Liver (tissue), 9 donors: ENCODE data around the gene RCAN3. TPM values are rescaled to one million over a fixed set of nuclear protein-coding genes. Genes with fewer than 3 reads are reported as not detected.

Experiments
- DNase-seq: peaks from one replicate; pipeline ENCODE4 v3.0.0-alpha.2; 2017; ENCODE audit warnings: low spot score
- H3K27ac ChIP-seq, 2 donors: one replicate each; pipeline ENCODE4 v1.7.0; 2013; ENCODE audit warnings: inconsistent platforms in 2 of 2, low read length in 2 of 2, control low read depth in 1 of 2, low read depth in 1 of 2, mild to moderate bottlenecking in 1 of 2
- H3K27me3 ChIP-seq, 4 donors: one replicate each; pipeline versions ENCODE4 v1.6.1 to v1.7.0; 2013; ENCODE audit warnings: low read length in 3 of 4, inconsistent platforms in 1 of 4, mild to moderate bottlenecking in 1 of 4, moderate library complexity in 1 of 4; ENCODE audit not compliant: control insufficient read depth in 4 of 4, insufficient read depth in 4 of 4
- H3K36me3 ChIP-seq, 4 donors: one replicate each; pipeline versions ENCODE4 v1.6.1 to v1.7.0; 2013; ENCODE audit warnings: low read length in 3 of 4, mild to moderate bottlenecking in 3 of 4, low read depth in 1 of 4, moderate library complexity in 1 of 4; ENCODE audit not compliant: control insufficient read depth in 4 of 4, insufficient read depth in 3 of 4
- H3K4me1 ChIP-seq, 4 donors: one replicate each; pipeline versions ENCODE4 v1.6.1 to v1.7.0; 2013; ENCODE audit warnings: low read length in 3 of 4, mild to moderate bottlenecking in 3 of 4, moderate library complexity in 1 of 4; ENCODE audit not compliant: control insufficient read depth in 4 of 4, insufficient read depth in 4 of 4
- H3K4me3 ChIP-seq, 3 donors: one replicate each; pipeline versions ENCODE4 v1.6.1 to v1.7.0; 2013; ENCODE audit warnings: low read length in 3 of 3, control low read depth in 1 of 3, low read depth in 1 of 3, mild to moderate bottlenecking in 1 of 3
- H3K9ac ChIP-seq, 2 donors: one replicate each; pipeline ENCODE4 v1.7.0; 2013; ENCODE audit warnings: low read length in 2 of 2, mild to moderate bottlenecking in 2 of 2, moderate library complexity in 2 of 2, control low read depth in 1 of 2, low read depth in 1 of 2
- H3K9me3 ChIP-seq, 4 donors: one replicate each; pipeline versions ENCODE4 v1.6.1 to v1.7.0; 2013; ENCODE audit warnings: low read length in 3 of 4; ENCODE audit not compliant: control insufficient read depth in 4 of 4
- EGR1 ChIP-seq, 2 donors: IDR thresholded peaks; 2 replicates each; pipeline ENCODE4 v1.6.1; 2016 to 2018; ENCODE audit warnings: antibody characterized with exemption in 2 of 2, low read depth in 2 of 2
- FOXA1 ChIP-seq: IDR thresholded peaks from 2 replicates; pipeline ENCODE4 v1.6.1; 2016; ENCODE audit warnings: antibody characterized with exemption
- GABPA ChIP-seq, 2 donors: IDR thresholded peaks in 1 of 2; conservative IDR thresholded peaks in 1 of 2; 2 replicates each; pipeline ENCODE4 v1.6.1; 2016; ENCODE audit warnings: antibody characterized with exemption in 2 of 2, mild to moderate bottlenecking in 1 of 2, moderate library complexity in 1 of 2
- HNF4A ChIP-seq, 2 donors: conservative IDR thresholded peaks; 2 replicates each; pipeline ENCODE4 v1.6.1; 2016; ENCODE audit warnings: antibody characterized with exemption in 2 of 2, mild to moderate bottlenecking in 2 of 2
- HNF4G ChIP-seq: IDR thresholded peaks from 2 replicates; pipeline ENCODE4 v1.6.1; 2016; ENCODE audit warnings: antibody characterized with exemption
- JUND ChIP-seq, 2 donors: IDR thresholded peaks; 2 replicates each; pipeline ENCODE4 v1.6.1; 2016; ENCODE audit warnings: antibody characterized with exemption in 2 of 2
- NR2F2 ChIP-seq: IDR thresholded peaks from 2 replicates; pipeline ENCODE4 v1.6.1; 2016; ENCODE audit warnings: antibody characterized with exemption
- RAD21 ChIP-seq, 2 donors: IDR thresholded peaks; 2 replicates each; pipeline ENCODE4 v1.6.1; 2016; ENCODE audit warnings: antibody characterized with exemption in 2 of 2, mild to moderate bottlenecking in 2 of 2
- RXRA ChIP-seq, 2 donors: IDR thresholded peaks; 2 replicates each; pipeline ENCODE4 v1.6.1; 2017 to 2018; ENCODE audit warnings: antibody characterized with exemption in 2 of 2, mild to moderate bottlenecking in 1 of 2
- TAF1 ChIP-seq: conservative IDR thresholded peaks from 2 replicates; pipeline ENCODE4 v1.6.1; 2016; ENCODE audit warnings: antibody characterized with exemption, mild to moderate bottlenecking
- YY1 ChIP-seq: IDR thresholded peaks from 2 replicates; pipeline ENCODE4 v1.6.1; 2016; ENCODE audit warnings: antibody characterized with exemption, mild to moderate bottlenecking
- WGBS: extraction: QIAGEN DNeasy Blood & Tissue Kit; methylation state at CpG from one replicate; pipeline ENCODE4 v1.1.7; 2013; 5-methylcytosine and 5-hydroxymethylcytosine counted together
- polyA plus RNA-seq, 2 donors: library from polyadenylated mRNA; stranded (reverse) in 1 of 2; unstranded in 1 of 2; fragments of 200-250 nt in 1 of 2; fragments of >200 nt in 1 of 2; fragmentation: Nextera tagmentation in 1 of 2; extraction: Ambion mirVana in 1 of 2; gene quantifications; one replicate each; pipeline versions ENCODE4 v1.2.1 to v1.2.3, GENCODE V29; 2013 to 2015
- total RNA-seq, 2 donors: library from RNA; depleted of rRNA; stranded (reverse); fragments of >200 nt; gene quantifications; one replicate each; pipeline ENCODE4 v1.2.3, GENCODE V29; 2014
- TF ChIP-seq, protein P1 (sequence below): IDR thresholded peaks from 2 replicates; pipeline ENCODE4 v1.6.1; 2016; ENCODE audit warnings: antibody characterized with exemption, mild to moderate bottlenecking
- TF ChIP-seq, protein P2 (sequence below): IDR thresholded peaks from 2 replicates; pipeline ENCODE4 v1.6.1; 2016; ENCODE audit warnings: antibody characterized with exemption
- TF ChIP-seq, protein P3 (sequence below): IDR thresholded peaks from 2 replicates; pipeline ENCODE4 v1.6.1; 2016; ENCODE audit warnings: antibody characterized with exemption
- TF ChIP-seq, protein P4 (sequence below): fragments of 150-350 bp; IDR thresholded peaks from 2 replicates; pipeline ENCODE4 v1.5.1; 2017; ENCODE audit warnings: improper control_type of control experiment, low read depth, low read length; ENCODE audit not compliant: missing input control
- donor health status: healthy.
- donor health status: healthy.
- donor health status: healthy.
- donor health status: healthy.
- donor health status: healthy.

The RCAN3 gene
- total and polyA plus RNA-seq, 4 donors: 0.97 to 3.1 (median 1.2) TPM

DNA sequence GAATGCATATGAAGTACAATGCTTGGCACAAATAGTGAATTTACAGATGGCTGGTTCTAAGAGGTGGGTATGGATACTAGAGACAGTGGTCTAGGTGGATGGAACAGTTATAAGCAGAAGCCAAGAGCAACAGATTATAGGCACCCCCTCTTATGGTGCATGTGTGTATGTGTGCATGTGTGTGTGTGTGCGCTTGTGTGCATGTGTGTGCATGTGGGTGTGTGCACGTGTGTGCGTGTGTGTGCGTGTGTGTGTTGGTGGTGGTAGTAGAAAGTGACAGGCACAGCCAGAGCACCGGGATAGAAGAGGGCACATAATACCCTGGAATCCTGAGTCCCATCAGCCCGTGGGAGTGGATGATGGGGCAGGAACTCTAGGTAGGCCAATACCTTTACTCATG, 54.6 kb downstream of the RCAN3 start:
- Histone ChIP-seq H3K36me3 (no peaks in the 10 kb centered on the region), H3K9me3 (no peaks in the 10 kb centered on the region), H3K27me3 (no peaks in the 10 kb centered on the region), H3K27ac (no peak overlapping the region), H3K4me3 (no peak overlapping the region), H3K9ac (no peak overlapping the region), H3K4me1 (peaks cover 5 to 17% (median 8%) of the 10 kb centered on the region in 4 donors)
- WGBS: 96% methylated on average over 6 of the region's 6 CpGs
- TF ChIP-seq HNF4G: no peak
- TF ChIP-seq, protein P1, sequence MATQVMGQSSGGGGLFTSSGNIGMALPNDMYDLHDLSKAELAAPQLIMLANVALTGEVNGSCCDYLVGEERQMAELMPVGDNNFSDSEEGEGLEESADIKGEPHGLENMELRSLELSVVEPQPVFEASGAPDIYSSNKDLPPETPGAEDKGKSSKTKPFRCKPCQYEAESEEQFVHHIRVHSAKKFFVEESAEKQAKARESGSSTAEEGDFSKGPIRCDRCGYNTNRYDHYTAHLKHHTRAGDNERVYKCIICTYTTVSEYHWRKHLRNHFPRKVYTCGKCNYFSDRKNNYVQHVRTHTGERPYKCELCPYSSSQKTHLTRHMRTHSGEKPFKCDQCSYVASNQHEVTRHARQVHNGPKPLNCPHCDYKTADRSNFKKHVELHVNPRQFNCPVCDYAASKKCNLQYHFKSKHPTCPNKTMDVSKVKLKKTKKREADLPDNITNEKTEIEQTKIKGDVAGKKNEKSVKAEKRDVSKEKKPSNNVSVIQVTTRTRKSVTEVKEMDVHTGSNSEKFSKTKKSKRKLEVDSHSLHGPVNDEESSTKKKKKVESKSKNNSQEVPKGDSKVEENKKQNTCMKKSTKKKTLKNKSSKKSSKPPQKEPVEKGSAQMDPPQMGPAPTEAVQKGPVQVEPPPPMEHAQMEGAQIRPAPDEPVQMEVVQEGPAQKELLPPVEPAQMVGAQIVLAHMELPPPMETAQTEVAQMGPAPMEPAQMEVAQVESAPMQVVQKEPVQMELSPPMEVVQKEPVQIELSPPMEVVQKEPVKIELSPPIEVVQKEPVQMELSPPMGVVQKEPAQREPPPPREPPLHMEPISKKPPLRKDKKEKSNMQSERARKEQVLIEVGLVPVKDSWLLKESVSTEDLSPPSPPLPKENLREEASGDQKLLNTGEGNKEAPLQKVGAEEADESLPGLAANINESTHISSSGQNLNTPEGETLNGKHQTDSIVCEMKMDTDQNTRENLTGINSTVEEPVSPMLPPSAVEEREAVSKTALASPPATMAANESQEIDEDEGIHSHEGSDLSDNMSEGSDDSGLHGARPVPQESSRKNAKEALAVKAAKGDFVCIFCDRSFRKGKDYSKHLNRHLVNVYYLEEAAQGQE: no peak
- no peak for DNase-seq

DNA sequence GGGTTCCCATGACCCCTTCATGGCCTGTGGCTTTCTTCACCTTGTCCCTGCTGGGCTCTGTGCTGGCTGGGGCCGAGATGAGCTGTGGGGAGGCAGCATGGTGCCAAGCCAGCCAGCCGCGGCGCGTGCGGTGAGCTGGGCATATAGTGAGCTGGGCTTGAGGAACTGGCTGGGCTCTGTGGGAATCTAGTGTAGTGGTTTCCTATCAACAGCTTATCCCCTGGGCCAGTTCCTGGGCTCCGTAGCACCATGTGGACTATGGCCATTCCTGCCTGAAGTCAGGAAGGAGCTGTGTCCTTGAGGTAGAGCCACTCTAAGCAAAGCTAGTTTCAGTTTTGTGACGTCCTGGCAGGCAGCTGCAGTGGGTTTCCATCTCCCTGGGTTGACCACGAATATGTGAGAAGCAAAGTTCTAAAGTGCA, 55.1 kb downstream of the RCAN3 start:
- DNase-seq: no peak
- WGBS: 74% methylated on average over 9 of the region's 9 CpGs
- Histone ChIP-seq H3K27me3 (no peaks in the 10 kb centered on the region), H3K9me3 (no peaks in the 10 kb centered on the region), H3K9ac (no peak overlapping the region), H3K36me3 (no peaks in the 10 kb centered on the region), H3K27ac (no peak overlapping the region), H3K4me1 (peaks cover 5 to 13% (median 5%) of the 10 kb centered on the region in 4 donors), H3K4me3 (no peak overlapping the region)
- TF ChIP-seq GABPA (IDR thresholded peaks at IDR 0.05 in 1 of 2, conservative IDR thresholded peaks at IDR 0.05 in 1 of 2) (no peak), JUND (IDR thresholded peaks at IDR 0.05) (no peak), TAF1 (no peak), FOXA1 (no peak), RXRA (IDR thresholded peaks at IDR 0.05) (no peak), HNF4G (no peak), YY1 (no peak), NR2F2 (no peak), EGR1 (IDR thresholded peaks at IDR 0.05; ENCODE audit: low read depth in 2 of 2) (no peak), RAD21 (IDR thresholded peaks at IDR 0.05) (no peak), HNF4A (conservative IDR thresholded peaks at IDR 0.05) (no peak)
- TF ChIP-seq, protein P1: no peak
- TF ChIP-seq, protein P2, sequence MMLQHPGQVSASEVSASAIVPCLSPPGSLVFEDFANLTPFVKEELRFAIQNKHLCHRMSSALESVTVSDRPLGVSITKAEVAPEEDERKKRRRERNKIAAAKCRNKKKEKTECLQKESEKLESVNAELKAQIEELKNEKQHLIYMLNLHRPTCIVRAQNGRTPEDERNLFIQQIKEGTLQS: no peak
- TF ChIP-seq, protein P3, sequence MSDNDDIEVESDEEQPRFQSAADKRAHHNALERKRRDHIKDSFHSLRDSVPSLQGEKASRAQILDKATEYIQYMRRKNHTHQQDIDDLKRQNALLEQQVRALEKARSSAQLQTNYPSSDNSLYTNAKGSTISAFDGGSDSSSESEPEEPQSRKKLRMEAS: no peak
- TF ChIP-seq, protein P4, sequence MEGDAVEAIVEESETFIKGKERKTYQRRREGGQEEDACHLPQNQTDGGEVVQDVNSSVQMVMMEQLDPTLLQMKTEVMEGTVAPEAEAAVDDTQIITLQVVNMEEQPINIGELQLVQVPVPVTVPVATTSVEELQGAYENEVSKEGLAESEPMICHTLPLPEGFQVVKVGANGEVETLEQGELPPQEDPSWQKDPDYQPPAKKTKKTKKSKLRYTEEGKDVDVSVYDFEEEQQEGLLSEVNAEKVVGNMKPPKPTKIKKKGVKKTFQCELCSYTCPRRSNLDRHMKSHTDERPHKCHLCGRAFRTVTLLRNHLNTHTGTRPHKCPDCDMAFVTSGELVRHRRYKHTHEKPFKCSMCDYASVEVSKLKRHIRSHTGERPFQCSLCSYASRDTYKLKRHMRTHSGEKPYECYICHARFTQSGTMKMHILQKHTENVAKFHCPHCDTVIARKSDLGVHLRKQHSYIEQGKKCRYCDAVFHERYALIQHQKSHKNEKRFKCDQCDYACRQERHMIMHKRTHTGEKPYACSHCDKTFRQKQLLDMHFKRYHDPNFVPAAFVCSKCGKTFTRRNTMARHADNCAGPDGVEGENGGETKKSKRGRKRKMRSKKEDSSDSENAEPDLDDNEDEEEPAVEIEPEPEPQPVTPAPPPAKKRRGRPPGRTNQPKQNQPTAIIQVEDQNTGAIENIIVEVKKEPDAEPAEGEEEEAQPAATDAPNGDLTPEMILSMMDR: no peak
